Measurements from ENCODE around the gene IPMK.
"Not testable (repeated sequence)": the region's sequence is repeated elsewhere in the genome, so short reads cannot be mapped to it uniquely, and the experiment has no call there.

DNA sequence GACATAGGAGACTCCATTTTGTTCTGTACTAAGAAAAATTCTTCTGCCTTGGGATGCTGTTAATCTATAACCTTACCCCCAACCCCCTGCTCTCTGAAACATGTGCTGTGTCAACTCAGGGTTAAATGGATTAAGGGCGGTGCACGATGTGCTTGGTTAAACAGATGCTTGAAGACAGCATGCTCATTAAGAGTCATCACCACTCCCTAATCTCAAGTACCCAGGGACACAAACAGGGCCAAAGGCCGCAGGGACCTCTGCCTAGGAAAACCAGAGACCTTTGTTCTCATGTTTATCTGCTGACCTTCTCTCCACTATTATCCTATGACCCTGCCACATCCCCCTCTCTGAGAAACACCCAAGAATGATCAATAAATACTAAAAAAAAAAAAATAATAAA, 23.0 kb downstream of the IPMK start:
- TF ChIP-seq, protein P1, sequence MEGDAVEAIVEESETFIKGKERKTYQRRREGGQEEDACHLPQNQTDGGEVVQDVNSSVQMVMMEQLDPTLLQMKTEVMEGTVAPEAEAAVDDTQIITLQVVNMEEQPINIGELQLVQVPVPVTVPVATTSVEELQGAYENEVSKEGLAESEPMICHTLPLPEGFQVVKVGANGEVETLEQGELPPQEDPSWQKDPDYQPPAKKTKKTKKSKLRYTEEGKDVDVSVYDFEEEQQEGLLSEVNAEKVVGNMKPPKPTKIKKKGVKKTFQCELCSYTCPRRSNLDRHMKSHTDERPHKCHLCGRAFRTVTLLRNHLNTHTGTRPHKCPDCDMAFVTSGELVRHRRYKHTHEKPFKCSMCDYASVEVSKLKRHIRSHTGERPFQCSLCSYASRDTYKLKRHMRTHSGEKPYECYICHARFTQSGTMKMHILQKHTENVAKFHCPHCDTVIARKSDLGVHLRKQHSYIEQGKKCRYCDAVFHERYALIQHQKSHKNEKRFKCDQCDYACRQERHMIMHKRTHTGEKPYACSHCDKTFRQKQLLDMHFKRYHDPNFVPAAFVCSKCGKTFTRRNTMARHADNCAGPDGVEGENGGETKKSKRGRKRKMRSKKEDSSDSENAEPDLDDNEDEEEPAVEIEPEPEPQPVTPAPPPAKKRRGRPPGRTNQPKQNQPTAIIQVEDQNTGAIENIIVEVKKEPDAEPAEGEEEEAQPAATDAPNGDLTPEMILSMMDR (IDR thresholded peaks at IDR 0.05), result not testable (repeated sequence)
- not testable (repeated sequence) for TF ChIP-seq EP300, POLR2A (IDR thresholded peaks at IDR 0.05)

Measured in ovary (tissue), 3 donors.